NCI-H446 treated with DMSO at 0.1 percent for 48 hours (cell line): ENCODE data around the gene GAB2.
"Not testable (repeated sequence)": the region's sequence is repeated elsewhere in the genome, so short reads cannot be mapped to it uniquely, and the experiment has no call there.

Experiments
- DNase-seq: peaks from one replicate; lab custom pipeline; 2025; lab: John Stamatoyannopoulos, UW

Gene GAB2

DNA sequence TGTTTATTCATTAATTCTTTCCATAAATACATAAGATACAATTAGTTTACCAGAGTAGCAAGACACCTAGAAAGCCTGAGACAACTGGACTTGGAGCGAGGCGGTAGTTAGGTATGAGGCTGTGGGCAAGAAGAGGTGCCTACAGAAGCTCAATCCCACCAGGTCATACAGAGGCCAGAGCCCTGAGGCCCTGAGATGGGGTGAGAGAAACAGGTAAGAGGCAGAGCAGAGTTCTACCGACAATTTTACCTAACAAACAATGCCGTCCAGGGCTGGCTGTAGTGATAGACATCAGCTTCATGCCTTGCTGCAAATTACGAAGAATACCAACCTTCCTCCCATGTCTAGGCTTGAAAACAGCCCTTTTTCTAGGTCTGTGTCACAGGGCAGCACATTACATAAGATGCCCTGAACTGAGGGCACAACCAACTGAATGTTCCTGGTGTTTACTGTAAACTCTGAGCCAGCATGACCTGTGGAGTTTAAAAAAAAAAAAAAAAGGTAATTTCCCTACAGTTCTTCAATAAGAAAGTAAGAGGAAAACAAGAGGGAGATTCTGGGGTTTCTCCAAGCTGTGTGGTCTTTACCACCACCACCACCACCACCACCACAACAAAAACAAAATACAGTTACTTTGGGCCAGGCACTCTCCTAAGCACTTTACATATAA, 105.8 kb downstream of the GAB2 start:
- no peak for DNase-seq

DNA sequence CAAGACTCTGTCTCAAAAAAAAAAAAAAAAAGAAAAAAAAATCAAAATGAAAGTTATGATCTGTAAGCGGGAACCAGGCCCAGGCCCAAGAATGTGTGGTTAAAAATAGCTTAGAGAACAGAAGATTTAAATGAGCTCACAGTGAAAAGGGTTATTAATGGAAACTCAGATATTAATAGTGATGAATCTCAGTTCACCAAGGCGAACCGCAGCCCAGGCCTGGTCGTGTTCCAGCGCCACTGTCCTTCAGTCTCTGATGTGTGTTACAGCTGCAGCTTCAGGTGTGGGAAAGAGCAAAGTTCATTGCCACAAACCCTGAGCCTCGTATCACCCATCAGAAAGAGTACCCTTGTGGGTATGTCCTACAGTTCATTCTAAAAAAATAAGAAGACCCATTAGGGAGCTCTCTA, 107.1 kb downstream of the GAB2 start:
- no peak for DNase-seq

DNA sequence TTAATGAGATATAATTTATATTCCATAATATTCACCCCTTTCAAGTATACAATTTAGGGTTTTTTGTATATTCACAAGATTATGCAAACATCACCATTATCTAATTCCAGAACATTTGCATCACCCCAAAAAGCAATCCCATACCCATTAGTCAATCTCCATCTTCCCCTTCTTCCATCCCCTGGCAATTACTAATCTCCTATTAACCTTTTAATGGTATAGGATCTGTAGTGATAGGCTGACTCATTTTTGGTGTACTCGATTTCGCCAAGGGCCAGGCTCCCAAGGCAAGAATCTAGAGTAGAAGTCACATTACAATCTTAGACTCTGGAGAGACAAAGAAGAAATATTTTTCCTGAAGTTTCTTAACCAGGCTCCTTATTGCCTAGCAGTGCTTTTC, 113.4 kb downstream of the GAB2 start:
- no peak for DNase-seq

DNA sequence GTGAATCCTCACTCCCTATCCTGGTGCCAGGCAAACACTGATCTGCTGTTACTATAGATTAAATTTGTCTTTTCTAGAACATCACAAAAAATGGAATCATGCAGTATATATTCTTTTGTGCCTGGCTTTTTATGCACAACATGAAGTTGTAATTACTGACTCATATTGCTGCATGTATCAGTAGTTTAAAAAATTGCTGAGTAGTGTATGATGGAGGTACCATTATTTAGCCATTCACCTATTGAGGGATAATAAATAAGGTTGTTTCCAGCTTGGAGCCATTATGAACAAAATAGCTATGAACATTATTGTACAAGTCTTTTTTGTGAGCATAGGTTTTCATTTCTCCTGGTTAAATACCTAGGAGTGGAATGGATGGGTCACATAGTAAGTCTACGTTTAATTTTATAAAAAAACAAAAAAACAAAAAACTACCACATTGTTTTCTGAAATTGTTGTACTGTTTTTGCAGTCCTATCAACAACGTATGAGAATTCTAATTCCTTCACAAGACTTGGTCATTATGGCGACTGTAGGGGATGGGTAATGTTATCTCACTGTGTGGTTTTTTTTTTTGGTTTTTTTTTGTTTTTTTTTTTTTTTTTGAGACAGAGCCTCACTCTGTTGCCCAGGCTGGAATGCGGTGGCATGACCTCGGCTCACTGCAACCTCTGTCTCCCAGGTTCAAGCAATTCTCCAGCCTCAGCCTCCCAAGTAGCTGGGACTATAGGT, 117.3 kb downstream of the GAB2 start:
- no peak for DNase-seq

DNA sequence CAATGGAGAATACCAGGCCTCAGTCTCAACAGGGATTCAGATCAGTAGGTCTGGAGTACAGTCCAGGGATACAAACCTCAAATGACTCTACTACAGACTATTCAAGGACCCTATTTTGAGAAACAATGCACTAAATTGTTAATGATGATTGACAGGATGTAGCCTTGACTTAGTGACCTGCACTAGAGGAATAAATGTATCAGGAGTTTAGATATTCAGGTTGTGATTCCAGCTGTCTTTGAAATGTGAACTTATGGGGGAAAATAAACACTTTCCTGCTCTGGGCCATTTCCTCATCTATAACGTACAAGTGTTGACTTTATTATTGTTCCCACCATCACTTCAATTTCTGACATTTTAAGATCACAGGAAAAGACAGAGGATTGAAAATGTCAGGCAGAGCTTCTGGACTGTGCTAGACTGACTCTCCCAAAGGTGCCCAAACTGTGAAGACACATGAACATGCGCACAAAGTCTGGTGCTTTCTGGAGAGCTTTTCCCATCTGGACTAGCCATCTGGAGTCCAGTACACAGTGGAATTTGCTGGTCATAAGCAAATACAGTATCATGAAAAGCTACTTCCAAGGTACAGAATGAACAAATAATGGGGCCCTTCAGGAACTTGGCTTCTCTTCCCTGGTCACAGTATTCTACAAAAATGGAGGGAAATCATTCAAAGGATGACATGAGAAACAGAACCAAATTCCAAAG, 118.5 kb downstream of the GAB2 start:
- no peak for DNase-seq

DNA sequence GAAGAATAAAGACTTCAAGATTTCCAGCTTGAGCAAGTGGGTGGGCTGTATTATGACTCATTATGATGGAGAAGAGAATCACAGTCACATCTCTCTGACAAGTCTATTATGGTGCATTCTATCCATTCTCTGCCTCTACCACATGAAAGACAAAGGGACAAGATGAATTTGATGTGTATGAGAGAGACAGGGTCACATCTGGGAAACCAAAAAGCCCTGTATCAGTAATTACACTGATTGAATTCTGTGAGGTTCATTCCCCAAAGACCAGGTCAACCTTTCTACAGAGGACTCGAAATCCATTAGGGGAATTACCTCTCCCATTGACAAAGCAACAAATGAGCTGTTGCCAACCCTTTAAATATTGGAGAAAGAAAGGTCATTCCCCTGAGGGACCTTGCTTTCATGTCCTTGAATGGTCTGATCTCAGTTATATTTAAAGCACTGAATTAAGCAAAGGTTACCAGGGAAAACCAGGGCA, 119.3 kb downstream of the GAB2 start:
- no peak for DNase-seq

DNA sequence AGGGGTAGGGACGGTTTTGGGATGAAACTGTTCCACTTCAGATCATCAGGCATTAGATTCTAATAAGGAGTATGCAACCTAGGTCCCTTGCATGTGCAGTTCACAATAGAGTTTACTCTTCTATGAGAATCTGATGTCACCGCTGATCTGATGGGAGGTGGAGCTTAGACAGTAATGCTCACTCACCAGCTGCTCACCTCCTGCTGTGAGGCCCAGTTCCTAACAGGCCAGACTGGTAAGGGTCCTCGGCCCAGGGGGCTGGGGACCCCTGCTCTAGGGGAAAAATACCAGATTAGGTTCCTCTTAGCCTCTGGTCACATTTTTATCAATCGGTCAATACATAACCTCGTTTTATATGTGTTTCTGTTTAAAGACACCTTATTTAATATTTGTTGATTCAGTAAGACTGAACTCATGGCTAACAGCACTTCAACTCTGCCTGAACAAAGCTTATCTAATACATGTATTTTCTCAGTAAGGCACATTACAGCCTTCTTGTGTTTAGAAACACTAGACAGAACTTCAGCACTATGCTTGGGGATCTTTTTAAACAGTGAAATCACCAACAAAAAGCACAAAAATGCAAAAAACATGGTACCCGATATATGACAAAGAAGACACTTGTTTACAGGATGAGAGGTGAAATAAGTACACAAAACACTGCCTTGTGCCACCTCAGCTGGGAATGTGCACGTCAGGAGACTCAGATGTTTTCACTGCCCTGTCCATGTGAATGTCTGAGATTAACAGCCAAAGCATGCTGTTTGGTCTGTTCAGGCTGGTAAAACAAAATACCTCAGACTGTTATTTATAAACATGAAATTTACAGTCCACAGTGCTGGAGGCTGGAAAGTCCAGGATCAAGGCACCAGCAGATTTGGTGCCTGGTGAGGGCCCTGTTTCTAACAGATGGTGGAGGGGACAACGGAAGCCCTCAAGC, 121.4 kb downstream of the GAB2 start:
- DNase-seq = no peak

DNA sequence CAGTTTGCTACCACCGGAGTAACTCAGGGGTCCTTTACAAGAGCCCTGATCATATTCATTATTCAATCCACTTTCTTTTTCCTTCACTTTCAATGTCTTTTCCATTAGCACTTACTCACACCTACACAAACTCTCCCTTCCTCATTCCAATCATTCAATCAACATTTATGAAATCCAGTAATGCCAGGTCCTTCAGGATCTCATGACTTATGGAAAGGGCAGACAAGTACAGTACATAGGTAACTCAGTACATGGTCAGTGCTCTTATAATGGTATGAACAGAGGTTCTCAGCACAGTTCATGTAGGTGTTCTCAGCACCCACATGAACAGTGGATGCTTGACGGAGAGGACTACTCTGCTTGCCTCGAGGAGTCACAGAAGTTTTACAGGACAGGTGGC, 122.3 kb downstream of the GAB2 start:
- DNase-seq = no peak

DNA sequence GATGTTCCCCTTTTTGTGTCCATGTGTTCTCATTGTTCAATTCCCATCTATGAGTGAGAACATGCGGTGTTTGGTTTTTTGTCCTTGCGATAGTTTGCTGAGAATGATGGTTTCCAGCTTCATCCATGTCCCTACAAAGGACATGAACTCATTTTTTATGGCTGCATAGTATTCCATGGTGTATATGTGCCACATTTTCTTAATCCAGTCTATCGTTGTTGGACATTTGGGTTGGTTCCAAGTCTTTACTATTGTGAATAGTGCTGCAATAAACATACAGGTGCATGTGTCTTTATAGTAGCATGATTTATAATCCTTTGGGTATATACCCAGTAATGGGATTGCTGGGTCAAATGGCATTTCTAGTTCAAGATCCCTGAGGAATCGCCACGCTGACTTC, 123.5 kb downstream of the GAB2 start:
- DNase-seq = not testable (repeated sequence)

DNA sequence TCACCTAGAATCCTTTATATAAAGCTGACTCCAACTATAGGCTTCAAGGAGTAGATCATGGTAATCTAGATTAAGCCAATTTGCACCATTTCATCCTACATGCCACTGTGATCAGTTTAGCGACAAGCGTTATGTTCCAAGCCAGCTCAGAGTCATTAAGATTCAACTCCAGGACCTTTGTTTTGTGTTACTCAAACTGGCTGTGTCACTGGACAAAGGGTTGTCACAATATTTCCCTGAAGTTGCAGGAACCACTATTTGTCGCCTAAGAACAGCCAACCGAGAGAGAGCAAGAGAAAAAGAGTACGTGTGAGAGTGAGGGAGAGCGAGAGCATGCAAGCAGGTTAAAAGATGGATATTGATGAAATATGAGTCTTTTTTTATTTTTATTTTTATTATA, 124.1 kb downstream of the GAB2 start:
- no peak for DNase-seq

DNA sequence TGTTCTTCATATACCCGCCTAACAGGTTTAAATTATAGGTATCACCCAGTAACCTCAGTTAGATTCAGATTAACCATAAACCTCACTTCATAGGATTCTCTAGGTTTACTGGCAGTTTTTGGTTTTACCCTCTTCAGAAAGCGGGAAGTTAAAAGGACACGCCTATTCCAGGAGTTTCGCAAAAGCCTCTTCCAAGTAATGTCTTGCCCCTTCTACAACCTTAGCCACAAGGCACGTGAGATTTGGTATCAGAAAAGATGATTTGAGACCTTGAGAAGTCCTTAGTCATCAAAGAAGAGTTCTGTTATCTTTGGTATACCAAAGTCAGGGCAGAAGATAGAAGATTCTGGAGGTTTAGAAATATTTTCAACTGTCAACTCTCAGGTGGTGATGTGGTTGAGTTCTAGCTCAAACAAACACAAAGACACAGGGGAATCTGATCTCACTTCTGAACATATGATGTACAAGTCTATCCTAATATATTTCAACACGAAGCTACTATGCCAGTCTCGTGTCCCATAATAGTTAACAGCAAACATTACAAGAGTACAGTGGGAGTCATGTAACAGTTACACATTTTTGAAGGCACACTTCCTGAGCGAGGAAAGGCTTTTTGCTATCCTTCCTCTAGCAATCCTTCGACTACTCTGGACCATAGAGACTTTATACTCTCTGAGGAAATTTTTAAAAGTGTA, 125.4 kb downstream of the GAB2 start:
- no peak for DNase-seq

DNA sequence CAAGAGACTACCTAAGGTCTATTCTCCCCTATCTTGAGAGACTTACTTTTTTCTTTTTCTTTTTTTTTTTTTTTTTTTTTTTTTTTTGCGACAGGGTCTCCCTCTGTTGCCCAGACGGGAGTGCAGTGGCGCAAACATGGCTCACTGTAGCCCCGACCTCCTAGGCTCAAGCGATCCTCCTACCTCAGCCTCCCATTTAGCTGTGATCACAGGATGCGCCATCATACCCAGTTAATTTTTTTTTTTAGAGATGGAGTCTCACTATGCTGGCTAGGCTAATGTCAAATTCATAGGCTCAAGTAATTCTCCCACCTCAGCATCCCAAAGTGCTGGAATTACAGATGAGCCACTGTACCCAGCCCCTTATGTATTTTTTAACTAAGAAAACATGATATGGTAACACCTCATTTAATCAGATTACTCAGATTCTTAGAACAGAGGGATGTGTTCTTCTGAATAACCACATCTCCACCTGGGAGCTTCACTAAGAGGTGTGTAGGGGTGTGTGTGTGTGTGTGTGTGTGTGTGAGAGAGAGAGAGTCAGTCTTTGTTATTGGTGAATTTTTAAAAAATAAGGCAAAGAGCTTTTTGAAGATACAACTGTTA, 126.0 kb downstream of the GAB2 start:
- DNase-seq = no peak

DNA sequence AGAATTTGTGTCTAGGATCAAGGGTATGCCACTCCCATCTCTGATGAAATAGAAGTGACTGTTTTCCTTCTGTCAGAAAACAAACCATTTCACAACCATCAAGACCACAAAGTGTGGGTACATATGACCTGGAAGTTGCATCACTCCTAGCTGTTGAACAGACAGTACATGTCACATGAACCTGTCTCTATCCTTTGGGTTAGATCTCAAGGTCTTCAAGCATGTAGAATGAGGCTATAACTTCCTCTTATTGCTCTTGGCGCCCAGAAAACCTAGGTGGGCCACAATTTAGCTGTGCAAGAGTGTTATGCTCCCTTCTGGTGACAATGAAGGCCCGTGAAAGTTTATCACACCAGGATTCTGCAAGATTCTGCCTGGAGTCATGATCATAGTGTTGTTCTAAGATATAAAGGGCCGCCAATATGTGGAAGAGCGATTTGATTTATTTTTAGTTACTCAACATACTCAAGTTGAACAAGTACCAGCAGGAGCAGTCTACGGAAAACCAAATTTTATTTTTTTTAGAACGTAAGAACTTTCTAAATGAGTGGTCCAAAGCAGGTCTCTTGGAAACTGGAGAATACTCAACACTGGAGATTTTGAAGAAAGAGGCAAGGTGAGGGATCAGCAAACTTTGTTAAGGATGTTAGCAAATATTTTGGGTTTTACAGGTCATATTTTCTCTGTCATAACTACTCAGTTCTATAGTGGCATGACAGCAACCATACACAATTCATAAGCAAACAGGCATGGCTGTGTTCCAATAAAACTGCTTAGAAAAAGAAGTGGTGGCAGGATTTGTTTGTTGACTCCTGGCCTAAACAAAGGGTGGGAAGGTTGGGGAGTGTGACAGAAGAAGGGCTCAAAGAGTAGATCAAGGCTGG, 127.1 kb downstream of the GAB2 start:
- DNase-seq = no peak

DNA sequence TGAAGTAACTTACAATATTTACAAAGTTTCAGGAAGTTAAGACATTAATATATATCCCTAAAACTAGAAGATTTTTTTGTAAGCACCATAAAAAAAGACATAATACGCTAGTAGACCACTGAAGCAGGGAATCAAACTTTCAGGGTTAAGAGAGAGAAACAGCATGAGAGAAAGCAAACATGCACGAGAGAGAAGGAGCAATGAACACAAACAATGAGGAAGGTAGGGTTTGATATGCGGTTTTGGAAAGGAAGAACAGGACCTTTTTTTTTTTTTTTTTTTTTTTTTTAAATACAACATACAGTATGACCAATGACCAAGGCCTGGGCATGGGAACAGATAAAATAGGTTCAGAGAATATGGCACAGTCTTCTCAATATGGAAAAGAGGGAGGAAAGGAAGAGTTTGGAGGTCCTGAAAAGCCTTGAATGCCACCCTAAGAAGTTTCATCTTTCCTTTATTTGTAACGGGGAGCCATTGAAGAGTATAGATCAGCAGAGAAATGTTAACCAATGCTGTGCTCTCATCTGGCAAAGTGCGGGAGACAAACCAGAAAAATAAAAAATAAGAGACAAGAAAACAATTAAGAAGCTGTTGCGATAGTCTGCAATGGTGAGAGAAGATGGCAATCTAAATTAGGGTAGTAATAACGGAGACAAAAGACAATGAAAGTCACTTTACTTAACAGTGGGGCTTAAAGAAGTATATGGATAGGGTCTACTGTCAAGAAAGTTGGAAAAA, 127.9 kb downstream of the GAB2 start:
- DNase-seq = no peak

DNA sequence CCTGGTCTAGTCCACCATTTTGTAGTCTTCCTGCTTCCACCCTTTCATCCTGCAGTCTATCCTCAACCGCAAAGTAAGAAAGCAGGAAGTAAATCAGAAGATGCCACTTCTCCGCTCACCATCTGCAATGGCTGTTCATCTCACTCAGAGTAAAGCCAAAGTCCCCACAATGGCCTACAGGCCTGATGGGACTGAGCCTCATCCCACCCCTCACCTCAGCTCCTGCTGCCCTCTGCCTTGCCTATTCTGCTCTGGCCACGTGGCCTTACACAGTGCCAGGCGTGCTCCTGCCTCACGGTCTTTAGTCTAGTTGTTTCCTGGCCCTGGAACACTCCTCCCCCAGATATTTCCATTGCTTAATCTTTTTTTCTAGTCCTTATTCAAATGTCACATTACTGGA, 133.4 kb downstream of the GAB2 start:
- DNase-seq = no peak

DNA sequence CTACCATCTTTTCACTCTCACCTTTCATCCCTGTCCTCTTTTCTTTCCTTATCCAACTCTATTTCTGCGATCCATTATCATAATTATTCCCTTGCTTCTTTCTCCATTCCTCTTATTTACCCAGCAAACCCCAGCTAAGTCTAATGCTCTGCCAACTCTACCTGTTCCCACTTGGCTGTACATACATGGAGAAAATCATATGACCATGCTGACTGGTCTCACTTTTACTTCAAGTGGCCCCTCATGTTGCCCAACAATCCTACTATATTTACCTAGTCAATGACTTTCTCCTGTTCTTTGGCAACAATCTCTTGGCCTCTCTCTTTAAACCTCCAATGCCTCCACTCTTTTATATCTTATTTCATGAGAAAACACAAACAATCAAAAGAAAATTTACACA, 134.8 kb downstream of the GAB2 start:
- no peak for DNase-seq

DNA sequence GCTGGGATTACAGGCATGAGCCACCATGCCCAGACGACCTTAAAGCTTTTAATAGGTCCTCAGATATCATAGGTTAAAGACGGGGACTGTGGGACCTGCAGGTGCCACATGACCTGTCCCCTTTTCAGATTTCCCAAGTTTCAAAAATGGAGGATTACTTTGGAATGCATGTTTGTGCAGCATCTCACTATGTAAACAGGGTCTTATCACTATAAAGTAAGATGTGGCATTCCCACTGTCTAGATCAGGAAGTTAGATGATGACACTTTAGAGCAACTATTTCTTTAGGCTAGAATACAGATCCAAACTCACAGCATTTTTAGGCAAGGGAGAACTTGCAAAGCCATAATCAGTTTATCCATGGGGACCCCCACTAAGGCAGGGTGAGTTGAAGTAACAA, 136.1 kb downstream of the GAB2 start:
- DNase-seq = no peak

DNA sequence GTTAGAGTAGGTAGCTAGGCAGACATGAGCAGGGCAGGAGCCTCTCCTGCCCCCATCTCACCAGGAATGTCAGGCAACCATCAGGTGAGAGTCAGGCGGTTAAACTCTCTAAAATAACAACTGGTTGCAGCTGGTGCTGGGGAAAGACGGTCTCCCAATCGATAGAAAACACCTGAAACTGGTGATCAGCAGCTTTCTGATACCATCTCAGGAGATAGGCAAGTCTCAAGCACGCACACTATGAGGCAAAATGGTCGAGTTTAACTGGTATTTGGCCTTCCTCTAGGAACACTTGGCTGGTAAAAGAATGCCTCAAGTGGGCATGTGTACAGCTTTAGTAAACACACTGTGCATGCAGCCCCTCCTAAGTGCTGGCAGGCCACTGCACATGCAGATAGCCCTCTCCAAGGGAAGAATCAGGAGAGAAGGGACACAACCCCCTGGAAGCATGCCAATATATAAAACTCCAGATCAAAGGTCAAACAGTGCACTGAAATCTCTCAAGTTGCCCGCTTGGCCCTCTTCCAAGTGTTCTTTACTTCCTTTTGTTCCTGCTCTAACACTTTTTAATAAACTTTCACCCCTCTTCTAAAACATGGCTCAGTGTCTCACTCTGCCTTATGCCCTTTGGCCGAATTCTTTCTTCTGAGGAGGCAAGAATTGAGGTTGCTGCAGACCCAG, 140.2 kb downstream of the GAB2 start:
- no peak for DNase-seq

DNA sequence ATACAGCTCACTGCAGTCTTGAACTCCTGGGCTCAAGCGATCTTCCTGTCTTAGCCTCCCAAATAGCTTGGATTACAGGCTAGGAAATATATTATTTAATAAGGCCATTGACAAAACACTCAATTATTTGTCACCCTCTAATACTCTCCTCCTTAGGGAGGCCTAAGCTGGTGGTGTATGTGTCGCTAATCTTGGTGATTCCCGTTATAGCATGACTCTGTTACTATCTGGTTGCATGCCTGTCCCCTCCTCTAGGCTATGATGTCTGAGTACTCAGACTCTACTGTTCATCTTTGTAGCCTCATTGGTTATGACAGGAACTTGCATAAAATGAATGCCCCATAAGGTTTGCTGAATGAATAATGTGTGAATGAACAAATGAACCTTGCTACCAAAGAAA, 141.3 kb downstream of the GAB2 start:
- DNase-seq = no peak
